Adrenal gland (tissue), 12 donors: ENCODE measurements around the gene UGT1A3. TPM values are rescaled to one million over a fixed set of nuclear protein-coding genes. Genes with fewer than 3 reads are reported as not detected.

Experiments
- DNase-seq, 7 donors: peaks; one replicate each; pipeline ENCODE4 v3.0.0-alpha.2; 2019 to 2020
- H3K27ac ChIP-seq, 5 donors: fragments of 200-600 bp; sonication (generic) in 4 of 5; 1 replicate in 3 of 5; 2 replicates in 2 of 5; pipeline versions ENCODE4 v1.5.1 to v1.8.0; 2016 to 2020; ENCODE audit warnings: mild to moderate bottlenecking in 1 of 5
- H3K27me3 ChIP-seq: fragments of 200-600 bp; 2 replicates; pipeline ENCODE4 v1.8.0; 2021
- H3K36me3 ChIP-seq, 2 donors: fragments of 200-600 bp; replicated peaks in 1 of 2; 1 replicate in 1 of 2; 2 replicates in 1 of 2; pipeline versions ENCODE4 v1.5.1 to v1.8.0; 2018 to 2022
- H3K4me1 ChIP-seq, 2 donors: fragments of 200-600 bp; replicated peaks in 1 of 2; 1 replicate in 1 of 2; 2 replicates in 1 of 2; pipeline versions ENCODE4 v1.5.1 to v1.8.0; 2018 to 2021
- H3K4me3 ChIP-seq, 4 donors: fragments of 200-600 bp; sonication (generic) in 3 of 4; one replicate each; pipeline ENCODE4 v1.5.1; 2016 to 2018
- H3K9me3 ChIP-seq, 3 donors: fragments of 200-600 bp; sonication (generic) in 1 of 3; replicated peaks in 1 of 3; 1 replicate in 2 of 3; 2 replicates in 1 of 3; pipeline versions ENCODE4 v1.5.1 to v1.8.0; 2016 to 2021
- CTCF ChIP-seq, 6 experiments: fragments of 450-650 bp in 4 of 6; fragments of 200-600 bp in 2 of 6; sonication (generic) in 1 of 6; IDR thresholded peaks; 1 replicate in 5 of 6; 2 replicates in 1 of 6; pipeline versions ENCODE4 v1.5.1 to v1.8.0; 2016 to 2021; ENCODE audit warnings: antibody characterized with exemption in 6 of 6, mild to moderate bottlenecking in 2 of 6, moderate library complexity in 1 of 6
- POLR2A ChIP-seq, 2 donors: fragments of 450-650 bp; IDR thresholded peaks; one replicate each; pipeline ENCODE4 v1.6.1; 2017; ENCODE audit warnings: antibody characterized with exemption in 2 of 2, mild to moderate bottlenecking in 2 of 2, moderate library complexity in 1 of 2
- WGBS, 4 donors: extraction: QIAGEN DNeasy Blood & Tissue Kit in 2 of 4; methylation state at CpG; one replicate each; pipeline versions ENCODE4 v1.1.5 to v1.1.7; 2013 to 2017; 5-methylcytosine and 5-hydroxymethylcytosine counted together
- intact Hi-C, 2 donors: fragments of 100-400 bp; cut with DNase I; formaldehyde crosslinking; loops; one replicate each; pipeline versions ENCODE4 v1.14.1 to v1.15.0; 2022 to 2023
- polyA plus RNA-seq, 3 donors: library from polyadenylated mRNA; stranded (reverse); fragments of 200-250 nt in 2 of 3; fragments of 350-450 nt in 1 of 3; fragmentation: Illumina TruSeq in 1 of 3; extraction: RNeasy Lipid Tissue Mini Kit (QIAGEN cat#74804) in 1 of 3; gene quantifications; one replicate each; pipeline ENCODE4 v1.2.3, GENCODE V29; 2013 to 2014
- total RNA-seq, 9 donors: library from RNA; depleted of rRNA in 4 of 9; stranded (reverse); fragments of >200 nt in 4 of 9; fragments of 120-200 nt in 1 of 9; fragmentation: NEBNext Ultra II Directional in 1 of 9; extraction: Animal tissue kit (Norgen Biotek cat#: 25700) in 1 of 9; gene quantifications; one replicate each; pipeline versions ENCODE4 v1.1.0 to v1.2.4, GENCODE V29; 2013 to 2023
- donor health status: healthy with polysubstance abuse.
- donor health status: Bipolar disorder and iron deficiency.
- donor health status: DM: yes; HTN: yes; CAD: no.
- donor health status: DM: no; HTN: no; CAD: no.
- donor health status: DM: no; HTN: no; CAD: no.
- donor health status: DM: yes; HTN: yes; CAD: no.

The UGT1A3 gene
- total and polyA plus RNA-seq, 12 donors = not detected

GRCh38 chr2:233684640-233685039 is 44.2 kb upstream of the UGT1A3 start:
- Histone ChIP-seq H3K9me3 (no peaks in the 10 kb centered on the region), H3K4me3 (no peak overlapping the region), H3K36me3 (no peaks in the 10 kb centered on the region), H3K27ac (no peak overlapping the region), H3K27me3 (no peaks in the 10 kb centered on the region), H3K4me1 (no peaks in the 10 kb centered on the region)
- intact Hi-C loops = no loop called here
- TF ChIP-seq POLR2A (IDR thresholded peaks at IDR 0.05) = no peak
- TF ChIP-seq CTCF (IDR thresholded peaks at IDR 0.05) = no peak
- 71 to 83% (median 79%) methylated on average over 1 of the region's 1 CpG for WGBS, 4 donors
- no peak for DNase-seq

- WGBS, 4 donors = 72 to 88% (median 84%) methylated on average over 5 of the region's 5 CpGs
- H3K27ac ChIP-seq = no peak overlapping the region
- H3K4me1 ChIP-seq = no peaks in the 10 kb centered on the region
- no peak for TF ChIP-seq POLR2A (IDR thresholded peaks at IDR 0.05)
- no peak for TF ChIP-seq CTCF (IDR thresholded peaks at IDR 0.05)
- H3K9me3 ChIP-seq = no peaks in the 10 kb centered on the region
- no peak overlapping the region for H3K4me3 ChIP-seq
- H3K27me3 ChIP-seq = no peaks in the 10 kb centered on the region
- DNase-seq = no peak
- H3K36me3 ChIP-seq = no peaks in the 10 kb centered on the region
- intact Hi-C loops = no loop called here
Measured at GRCh38 chr2:233686928-233687327, 41.9 kb upstream of the UGT1A3 start.

- Histone ChIP-seq H3K4me3 (no peak overlapping the region), H3K27ac (no peak overlapping the region), H3K36me3 (no peaks in the 10 kb centered on the region), H3K4me1 (no peaks in the 10 kb centered on the region), H3K27me3 (no peaks in the 10 kb centered on the region), H3K9me3 (no peaks in the 10 kb centered on the region)
- TF ChIP-seq CTCF (IDR thresholded peaks at IDR 0.05) = no peak
- TF ChIP-seq POLR2A (IDR thresholded peaks at IDR 0.05) = no peak
- WGBS, 4 donors = 66 to 80% (median 71%) methylated on average over 5 of the region's 5 CpGs
- intact Hi-C loops = no loop called here
- no peak for DNase-seq
Measured at GRCh38 chr2:233688341-233688740, 40.5 kb upstream of the UGT1A3 start.

GRCh38 chr2:233689031-233689430 is 39.8 kb upstream of the UGT1A3 start:
- Histone ChIP-seq H3K27me3 (no peaks in the 10 kb centered on the region), H3K4me3 (no peak overlapping the region), H3K27ac (no peak overlapping the region), H3K36me3 (no peaks in the 10 kb centered on the region), H3K4me1 (no peaks in the 10 kb centered on the region), H3K9me3 (no peaks in the 10 kb centered on the region)
- TF ChIP-seq POLR2A (IDR thresholded peaks at IDR 0.05) (no peak), CTCF (IDR thresholded peaks at IDR 0.05) (no peak)
- DNase-seq = no peak
- intact Hi-C loops = no loop called here
